HG02763 (cell line): ENCODE results near the gene OR8K5.
"Not testable (repeated sequence)": the region's sequence is repeated elsewhere in the genome, so short reads cannot be mapped to it uniquely, and the experiment has no call there.

ENCODE experiments used
- ATAC-seq: cut with Tn5 transposase; IDR thresholded peaks from one replicate; pipeline ENCODE4 v1.9.1; 2021; ENCODE audit warnings: mild to moderate bottlenecking, moderate library complexity; ENCODE audit not compliant: unreplicated experiment

OR8K5 gene, protein sequence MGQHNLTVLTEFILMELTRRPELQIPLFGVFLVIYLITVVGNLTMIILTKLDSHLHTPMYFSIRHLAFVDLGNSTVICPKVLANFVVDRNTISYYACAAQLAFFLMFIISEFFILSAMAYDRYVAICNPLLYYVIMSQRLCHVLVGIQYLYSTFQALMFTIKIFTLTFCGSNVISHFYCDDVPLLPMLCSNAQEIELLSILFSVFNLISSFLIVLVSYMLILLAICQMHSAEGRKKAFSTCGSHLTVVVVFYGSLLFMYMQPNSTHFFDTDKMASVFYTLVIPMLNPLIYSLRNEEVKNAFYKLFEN

DNA sequence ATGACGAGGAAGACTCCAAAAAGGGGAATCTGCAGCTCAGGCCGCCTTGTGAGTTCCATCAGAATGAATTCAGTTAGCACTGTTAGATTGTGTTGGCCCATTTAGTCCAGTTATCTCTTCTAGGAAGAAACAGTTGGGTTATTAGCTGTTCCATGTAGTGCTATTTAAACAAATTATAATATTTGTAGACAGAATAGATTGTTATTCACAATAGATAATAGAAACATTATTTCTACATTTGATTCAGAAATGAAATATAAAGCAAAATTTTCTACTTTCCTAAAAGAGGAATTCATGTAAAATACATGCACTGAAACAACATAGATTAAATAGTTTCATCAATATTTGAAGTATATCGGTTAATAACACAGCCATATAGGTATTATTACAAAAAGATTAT, at the start of gene OR8K5:
Gene OR8K5, minus strand, starts transcription at position 101 of the 400 bp plus-strand sequence. Its CDS starts 0 bp downstream, at position 101.
- no peak for ATAC-seq

DNA sequence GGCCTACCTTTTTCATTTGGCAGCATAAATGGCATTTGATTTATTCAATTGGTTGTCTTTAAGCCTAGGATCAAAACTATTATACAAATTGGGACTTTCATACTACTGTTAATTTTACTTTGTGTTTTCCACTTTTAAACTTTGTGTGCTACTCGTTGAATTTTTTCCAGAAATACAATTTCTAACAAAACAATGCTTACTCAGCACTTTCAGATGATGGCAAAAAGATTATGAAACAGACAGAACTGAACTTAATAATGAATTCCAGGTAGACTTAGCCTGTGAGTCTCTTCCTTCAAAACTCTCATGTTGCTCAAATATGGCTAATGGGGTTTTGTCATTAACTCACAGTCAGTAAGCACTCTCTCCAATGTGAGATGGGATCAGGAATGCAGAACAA, 47.7 kb upstream of the OR8K5 start:
- ATAC-seq = no peak

DNA sequence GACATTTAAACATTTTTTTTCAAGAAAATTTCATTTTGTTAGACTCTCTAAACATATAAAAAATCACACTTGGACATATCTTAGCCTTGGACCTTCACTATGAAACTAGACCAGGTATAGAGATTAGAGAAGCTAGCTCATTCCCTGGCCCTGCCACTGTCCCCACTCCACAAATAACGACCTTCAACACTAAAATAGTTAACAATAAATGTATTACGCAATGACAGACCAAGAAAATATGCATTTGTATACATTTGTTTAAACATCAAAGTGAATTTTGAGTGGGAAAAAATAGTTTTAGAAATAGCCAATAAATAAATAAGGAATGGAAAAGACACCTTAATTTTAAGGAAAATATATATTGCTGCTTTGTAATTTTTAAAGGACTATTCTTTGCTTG, 37.2 kb upstream of the OR8K5 start:
- no peak for ATAC-seq

DNA sequence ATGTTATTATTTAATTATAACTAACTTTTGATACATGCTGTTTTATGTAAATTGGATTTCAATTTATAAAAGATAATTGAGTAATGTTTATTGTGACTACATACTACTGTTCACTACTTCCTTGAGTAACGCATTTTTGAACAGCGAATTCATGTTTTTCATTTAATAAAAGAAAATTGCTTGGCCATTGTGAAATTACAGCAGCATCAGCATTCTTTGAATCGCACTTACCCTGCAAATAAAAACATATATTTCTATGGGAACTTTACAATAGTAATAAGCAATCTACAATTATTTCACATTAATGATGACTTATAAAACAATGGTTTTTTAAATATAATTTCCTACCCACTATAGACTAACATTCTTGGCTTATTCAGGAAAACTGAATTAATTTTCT, 36.6 kb upstream of the OR8K5 start:
- ATAC-seq = no peak

DNA sequence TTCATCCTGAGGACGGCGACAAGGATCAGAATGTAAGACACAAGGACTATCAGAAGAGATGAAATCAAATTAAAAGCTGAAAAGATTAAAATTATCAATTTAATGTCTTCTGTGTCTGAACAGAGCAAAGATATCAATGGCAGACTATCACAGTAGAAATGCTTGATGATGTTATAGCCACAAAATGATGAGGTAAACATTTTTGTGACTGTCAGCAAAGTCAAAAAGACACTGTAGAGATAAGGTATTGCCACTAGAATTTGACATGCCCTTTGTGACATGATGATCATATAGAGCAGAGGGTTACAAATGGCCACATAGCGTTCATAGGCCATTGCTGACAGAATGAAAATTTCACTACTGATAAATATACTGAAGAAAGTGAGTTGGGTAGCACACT, 28.5 kb upstream of the OR8K5 start:
- no peak for ATAC-seq

DNA sequence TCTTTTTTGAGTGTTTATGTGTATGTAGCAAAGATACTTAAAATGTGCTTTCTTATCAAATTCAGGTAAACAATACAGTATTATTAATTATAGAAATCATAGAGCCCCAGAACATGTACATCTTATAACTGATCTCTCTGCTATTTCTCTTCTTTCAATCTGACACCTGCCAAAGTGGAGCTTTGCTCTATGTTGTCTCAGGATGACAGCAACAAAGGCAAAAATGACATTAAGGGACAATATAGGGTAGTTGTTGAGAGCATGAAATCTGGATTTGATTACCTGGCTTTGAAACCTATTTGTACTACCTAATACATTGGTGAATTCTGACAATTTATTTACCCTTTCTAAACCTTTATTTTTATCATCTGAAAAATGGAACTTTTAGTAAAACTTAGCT, 23.3 kb upstream of the OR8K5 start:
- no peak for ATAC-seq

DNA sequence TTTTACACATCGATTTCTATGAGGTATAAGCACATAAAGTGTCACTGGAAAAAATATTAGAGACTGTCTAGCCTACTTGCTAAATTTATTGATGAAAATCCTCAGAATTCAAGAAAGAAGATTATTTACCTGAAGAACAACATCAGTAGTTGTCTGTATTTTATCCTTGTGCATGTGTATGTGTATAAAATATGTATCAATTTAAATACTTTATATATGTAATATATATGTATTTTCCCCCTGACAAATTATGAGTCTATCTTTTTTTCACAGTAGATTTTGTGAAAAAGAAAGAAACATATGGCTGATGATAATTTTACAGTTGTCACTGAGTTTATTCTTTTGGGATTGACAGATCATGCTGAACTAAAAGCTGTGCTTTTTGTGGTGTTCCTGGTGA, 16.2 kb upstream of the OR8K5 start, which contains the start of gene OR5J2:
Gene OR5J2, plus strand, starts transcription at position 301 of the 400 bp plus-strand sequence. Its CDS starts 0 bp downstream, at position 301.
- ATAC-seq = no peak

DNA sequence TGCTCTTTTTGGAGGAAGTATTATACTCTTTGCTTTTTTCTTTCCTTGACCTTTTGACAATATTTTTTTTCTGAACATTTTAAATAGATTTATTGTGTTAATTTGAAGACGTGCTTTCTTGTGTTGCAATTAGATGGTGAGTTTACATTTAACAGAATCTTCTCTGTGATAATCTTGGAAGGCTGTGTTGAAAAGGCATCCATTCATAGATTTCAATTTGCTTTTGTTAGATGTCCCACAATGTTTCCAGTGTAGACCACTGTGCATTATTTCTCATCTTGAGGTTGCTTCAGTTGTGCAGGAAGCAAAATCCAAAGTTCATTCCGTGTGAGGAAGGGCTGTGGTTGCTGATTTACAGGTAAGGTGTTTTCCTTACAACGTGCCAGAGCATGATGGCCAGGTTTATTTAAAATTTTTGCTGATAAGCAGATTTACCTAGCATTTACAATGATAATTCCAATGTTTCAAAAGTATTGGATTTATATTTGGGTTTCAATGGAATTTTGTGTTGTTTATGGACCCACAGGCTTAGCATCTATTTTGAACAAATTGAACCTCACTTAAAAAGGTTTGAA, 12.2 kb upstream of the OR8K5 start:
- no peak for ATAC-seq

DNA sequence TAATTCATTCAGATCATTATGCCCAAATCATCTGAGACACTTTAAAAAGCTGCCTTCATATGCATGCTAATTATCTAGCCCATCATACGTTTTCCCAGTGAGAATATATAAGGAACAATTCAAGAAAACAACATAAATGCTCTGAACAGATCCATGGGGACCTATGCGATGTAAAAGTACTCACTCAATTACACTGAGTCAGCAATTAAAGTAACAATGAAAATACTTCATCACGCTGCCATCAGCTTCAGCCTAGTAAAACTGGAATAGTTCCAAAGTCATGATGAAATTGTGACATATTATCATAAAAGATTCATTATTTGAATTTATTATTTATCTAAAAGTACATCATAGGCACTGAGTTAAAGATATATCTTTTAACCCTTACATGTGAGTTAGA, 3.7 kb upstream of the OR8K5 start:
- ATAC-seq = no peak

DNA sequence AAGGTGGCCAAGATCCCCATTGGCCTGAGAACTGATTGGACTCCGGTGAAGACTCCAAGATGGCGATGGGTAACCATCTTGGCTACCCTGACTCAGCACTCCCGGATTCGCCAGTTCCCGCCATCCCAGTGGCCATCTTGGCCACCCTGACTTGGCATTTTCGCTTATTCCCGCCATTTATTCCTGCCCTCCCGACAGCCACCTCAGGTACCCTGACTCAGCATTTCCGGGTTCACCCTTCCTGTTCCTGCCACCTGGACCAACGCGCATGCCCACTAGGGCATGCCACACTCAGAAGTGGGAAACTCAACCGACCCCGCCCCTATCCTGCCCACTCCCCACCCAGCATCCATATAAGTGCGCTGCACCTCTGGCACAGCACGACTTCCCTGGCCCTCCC, 7.8 kb downstream of the OR8K5 start:
- no peak for ATAC-seq

DNA sequence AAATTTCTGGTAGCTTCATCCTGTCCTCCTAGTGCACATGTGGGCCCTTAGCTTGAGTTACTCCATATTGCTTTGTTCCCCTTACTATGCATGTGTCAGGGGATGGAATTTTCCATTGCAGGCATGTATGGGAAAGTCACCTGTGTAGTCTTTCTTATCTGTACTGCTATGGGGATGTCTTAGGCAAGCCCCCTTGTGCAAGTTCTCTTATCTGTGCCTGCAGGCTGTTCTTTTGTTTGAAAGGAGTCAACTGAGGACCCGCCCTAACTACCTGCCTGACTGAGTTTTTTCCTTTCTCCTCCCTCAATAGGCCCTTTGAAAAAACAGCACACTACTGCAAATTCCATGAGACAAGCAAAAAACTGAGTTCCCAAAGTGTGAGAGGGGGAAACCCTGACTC, 8.7 kb downstream of the OR8K5 start:
- no peak for ATAC-seq

DNA sequence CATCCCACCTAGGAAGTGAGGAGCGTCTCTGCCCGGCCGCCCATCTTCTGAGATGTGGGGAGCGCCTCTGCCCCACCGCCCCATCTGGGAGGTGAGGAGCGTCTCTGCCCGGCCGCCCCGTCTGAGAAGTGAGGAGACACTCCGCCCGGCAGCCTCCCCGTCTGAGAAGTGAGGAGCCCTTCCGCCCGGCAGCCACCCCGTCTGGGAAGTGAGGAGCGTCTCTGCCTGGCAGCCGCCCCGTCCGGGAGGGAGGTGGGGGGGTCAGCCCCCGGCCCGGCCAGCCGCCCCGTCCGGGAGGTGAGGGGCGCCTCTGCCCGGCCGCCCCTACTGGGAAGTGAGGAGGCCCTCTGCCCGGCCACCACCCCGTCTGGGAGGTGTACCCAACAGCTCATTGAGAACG, 16.4 kb downstream of the OR8K5 start:
- not testable (repeated sequence) for ATAC-seq

DNA sequence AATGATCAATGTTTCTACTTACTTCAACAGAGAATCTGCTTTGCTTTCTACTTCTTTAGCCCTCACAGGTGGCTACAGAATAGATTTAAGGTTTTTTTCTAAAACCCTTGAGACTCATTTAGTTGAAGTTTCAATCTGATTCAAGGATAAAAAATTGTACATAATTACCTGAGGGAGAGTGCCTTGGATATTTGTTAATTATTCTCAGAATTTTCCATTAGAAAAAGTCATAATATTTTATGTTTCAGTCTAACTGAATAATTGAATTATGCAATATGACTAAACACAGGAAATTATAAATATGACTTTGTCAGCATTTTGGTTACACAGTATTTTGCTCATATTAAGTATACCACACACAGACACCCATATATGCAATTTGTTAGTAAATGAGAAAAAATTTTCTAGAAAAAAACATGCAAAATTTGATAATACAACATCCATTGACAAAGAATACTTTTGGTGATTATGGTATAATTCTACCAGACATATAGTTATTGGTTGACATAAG, 19.9 kb downstream of the OR8K5 start, which contains the start of gene OR8J3:
Gene OR8J3, minus strand, starts transcription at position 51 of the 511 bp plus-strand sequence. CDS start 2,483 bp downstream, outside the sequence.
- ATAC-seq = no peak

DNA sequence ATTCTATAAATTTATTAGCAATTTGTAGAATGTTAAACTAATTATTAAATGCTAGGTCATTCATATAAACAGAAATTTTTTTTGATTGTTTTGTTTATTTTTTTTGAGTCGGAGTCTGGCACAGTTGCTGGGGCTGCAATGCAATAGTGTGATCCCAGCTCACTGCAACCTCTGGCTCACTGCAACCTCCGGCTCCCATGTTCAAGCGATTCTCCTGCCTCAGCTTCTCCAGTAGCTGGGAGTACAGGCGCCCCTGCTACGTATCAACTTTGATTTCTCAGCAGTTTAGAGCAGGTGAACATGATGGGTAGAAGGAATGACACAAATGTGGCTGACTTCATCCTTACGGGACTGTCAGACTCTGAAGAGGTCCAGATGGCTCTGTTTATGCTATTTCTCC, 38.0 kb downstream of the OR8K5 start, which contains the start of gene OR8H3:
Gene OR8H3, plus strand, starts transcription at position 301 of the 400 bp plus-strand sequence. Its CDS starts 0 bp downstream, at position 301.
- ATAC-seq = no peak
